LNCaP clone FGC (cell line): ENCODE results near the gene POC1A.

Source experiments
- DNase-seq: peaks from one replicate; pipeline ENCODE4 v3.0.0-alpha.2; 2011; ENCODE audit warnings: low read depth
- H3K4me3 ChIP-seq: 2 replicates; pipeline ENCODE4 v1.5.1; 2011; ENCODE audit warnings: mild to moderate bottlenecking, low read depth, low read length, control low read depth
- TF ChIP-seq, protein P1 (sequence below): IDR thresholded peaks from 2 replicates; pipeline ENCODE4 v1.5.1; 2012; ENCODE audit warnings: mild to moderate bottlenecking; ENCODE audit not compliant: control insufficient read depth, insufficient read depth; ENCODE audit errors: extremely low read depth

POC1A gene

DNA sequence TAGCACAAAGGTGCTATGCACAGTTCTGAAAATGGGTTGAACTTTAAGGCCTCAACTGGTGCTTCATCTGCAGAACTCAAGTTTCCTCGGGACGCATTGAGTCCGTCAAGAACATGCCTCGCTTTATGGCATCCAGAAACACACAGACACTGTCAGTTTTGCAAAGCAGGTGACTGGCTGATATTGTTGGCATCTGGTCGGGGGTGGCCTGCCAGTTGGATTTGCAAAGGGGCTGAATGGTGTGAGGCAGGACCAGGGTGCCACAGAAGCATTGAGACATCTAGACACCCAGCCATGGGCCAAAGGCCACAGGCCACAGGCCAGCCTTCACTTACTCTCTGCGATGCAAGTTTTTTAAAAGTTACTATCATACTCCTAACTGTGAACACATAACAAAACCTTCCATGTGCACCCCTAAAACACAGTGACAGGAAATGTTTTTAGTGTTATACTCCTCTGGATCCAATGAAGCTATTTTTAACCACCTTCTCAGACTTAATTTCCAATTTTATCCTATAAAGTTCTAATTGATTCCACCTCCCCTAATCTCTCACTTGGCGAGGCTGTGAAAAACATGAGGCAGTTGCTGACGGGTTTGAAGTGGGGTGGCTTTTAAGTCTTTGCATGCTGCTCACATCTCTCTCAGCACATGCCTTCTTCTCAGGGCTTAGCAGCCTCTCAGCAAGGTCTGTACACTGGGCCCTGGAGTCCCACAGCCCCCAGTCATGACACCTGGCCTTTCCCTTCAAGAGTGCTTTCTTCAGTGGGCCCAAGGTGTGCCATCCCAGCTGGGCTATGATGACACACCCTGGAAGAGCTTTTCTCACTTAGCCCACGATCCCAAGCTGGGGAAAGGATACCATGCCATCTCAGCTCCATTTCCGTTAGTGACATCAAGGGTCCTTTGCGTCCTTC is 59.4 kb downstream of the POC1A start:
- no peak for DNase-seq
- TF ChIP-seq, protein P1, sequence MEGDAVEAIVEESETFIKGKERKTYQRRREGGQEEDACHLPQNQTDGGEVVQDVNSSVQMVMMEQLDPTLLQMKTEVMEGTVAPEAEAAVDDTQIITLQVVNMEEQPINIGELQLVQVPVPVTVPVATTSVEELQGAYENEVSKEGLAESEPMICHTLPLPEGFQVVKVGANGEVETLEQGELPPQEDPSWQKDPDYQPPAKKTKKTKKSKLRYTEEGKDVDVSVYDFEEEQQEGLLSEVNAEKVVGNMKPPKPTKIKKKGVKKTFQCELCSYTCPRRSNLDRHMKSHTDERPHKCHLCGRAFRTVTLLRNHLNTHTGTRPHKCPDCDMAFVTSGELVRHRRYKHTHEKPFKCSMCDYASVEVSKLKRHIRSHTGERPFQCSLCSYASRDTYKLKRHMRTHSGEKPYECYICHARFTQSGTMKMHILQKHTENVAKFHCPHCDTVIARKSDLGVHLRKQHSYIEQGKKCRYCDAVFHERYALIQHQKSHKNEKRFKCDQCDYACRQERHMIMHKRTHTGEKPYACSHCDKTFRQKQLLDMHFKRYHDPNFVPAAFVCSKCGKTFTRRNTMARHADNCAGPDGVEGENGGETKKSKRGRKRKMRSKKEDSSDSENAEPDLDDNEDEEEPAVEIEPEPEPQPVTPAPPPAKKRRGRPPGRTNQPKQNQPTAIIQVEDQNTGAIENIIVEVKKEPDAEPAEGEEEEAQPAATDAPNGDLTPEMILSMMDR = no peak
- H3K4me3 ChIP-seq = no peak overlapping the region

DNA sequence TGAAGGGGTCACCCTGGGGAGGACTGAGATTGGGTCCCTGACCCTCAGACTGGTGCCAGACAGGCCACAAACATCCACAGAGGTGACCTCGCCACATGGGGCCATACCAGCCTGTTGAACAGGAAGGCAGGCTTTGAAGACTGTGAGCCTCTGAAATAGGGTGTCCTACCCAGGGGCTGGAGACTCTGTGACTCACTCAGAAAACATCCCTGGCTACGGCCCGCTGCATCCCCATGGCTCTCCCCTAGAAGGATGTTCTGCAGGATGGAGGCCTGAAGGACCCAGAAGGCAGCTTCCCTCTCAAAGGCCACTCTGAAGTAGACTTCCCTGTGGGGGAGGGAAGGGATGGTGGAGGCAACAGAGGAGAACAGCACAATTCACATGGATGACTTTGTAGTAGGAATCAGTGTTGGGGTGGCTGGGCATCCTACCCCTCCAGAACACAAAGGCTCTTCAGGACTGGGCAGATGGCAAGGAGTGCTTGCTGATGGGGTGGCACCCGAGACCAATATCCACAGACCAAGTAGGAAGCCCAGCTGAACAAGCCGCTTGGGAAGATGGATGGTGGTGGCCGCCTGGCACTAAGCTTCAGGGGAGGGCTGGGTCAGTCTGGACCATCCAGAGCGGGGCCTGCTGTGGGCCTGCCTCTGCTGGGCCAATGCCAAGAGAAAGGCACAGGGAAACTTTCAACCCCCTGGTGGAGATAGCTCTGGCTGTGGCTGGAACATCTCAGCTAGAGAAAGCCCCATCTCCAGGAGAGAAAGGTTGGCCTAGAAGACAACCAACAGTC is 60.3 kb downstream of the POC1A start:
- DNase-seq = no peak
- H3K4me3 ChIP-seq = no peak overlapping the region
- TF ChIP-seq, protein P1 = no peak

DNA sequence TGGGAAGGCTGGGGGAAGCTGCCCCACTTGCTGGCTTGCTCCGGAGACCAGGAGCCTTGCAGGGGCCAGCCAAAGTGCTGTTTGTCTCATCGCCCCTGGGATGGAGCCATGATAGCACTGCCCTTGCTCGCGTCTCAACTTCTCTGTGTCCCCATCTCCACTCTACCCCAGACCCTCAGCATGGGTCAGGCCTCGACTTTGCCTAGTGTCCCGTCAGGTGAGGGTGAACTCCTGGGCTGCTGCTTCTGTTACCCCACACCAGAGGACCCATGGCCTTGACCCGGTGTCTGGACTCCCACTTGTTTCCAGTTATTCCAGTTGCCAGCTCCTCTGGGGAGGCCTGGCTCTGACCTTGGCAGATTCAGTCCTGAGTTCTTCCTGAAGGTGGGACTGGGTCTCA is 61.3 kb downstream of the POC1A start:
- no peak overlapping the region for H3K4me3 ChIP-seq
- no peak for DNase-seq
- TF ChIP-seq, protein P1 = no peak

DNA sequence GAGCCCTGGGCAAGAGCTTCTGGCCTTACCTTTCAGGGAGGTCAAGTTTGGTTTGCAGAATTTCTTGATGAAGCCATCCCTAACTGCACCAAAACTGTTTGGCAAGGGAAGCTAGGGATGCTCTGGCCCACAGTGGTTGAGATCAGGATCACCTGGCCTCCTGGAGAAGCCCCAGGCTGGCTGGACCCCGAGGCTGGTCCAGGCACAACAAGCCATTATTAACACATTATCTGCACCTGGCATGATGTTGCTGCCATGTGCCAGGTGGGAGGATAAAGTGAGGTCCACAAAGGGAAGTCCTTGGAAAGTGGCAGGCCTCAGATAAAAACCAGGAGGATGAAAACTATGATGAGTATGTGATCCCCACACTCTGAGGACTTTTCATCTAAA is 62.0 kb downstream of the POC1A start:
- no peak overlapping the region for H3K4me3 ChIP-seq
- DNase-seq = no peak
- TF ChIP-seq, protein P1 = no peak

DNA sequence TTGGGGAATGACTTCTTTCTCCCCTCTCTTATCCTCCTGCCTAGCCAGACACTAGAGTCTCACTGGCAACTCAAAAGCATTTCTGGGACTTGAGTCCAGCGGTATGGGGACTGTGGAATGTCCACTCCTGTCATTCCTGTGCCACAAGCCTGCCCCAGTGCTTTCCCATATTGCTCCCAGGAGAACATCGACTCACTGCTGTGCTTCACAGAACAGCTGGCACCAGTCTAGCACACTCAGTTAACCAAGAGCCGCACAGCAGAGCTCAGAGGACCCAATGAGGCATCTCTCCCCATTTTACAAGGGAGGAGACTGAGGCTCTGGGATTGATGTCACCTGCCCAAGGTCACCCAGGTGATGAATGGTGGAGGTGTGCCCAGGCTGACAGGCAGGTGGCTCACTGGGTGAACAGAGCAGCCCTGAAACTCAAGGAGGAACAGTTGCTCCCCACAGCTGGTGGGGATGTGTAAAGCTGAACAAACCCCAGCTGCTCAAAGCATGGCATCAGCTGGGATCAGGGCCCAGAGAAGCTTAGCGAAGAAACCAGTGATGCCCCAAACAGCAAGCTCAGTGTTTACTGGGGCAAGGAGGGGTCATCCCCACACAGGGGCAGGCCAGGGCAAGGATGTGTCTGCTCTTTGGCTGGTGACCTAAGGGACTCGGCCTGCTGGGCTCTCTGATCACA is 62.5 kb downstream of the POC1A start:
- H3K4me3 ChIP-seq = no peak overlapping the region
- TF ChIP-seq, protein P1 = no peak
- no peak for DNase-seq

DNA sequence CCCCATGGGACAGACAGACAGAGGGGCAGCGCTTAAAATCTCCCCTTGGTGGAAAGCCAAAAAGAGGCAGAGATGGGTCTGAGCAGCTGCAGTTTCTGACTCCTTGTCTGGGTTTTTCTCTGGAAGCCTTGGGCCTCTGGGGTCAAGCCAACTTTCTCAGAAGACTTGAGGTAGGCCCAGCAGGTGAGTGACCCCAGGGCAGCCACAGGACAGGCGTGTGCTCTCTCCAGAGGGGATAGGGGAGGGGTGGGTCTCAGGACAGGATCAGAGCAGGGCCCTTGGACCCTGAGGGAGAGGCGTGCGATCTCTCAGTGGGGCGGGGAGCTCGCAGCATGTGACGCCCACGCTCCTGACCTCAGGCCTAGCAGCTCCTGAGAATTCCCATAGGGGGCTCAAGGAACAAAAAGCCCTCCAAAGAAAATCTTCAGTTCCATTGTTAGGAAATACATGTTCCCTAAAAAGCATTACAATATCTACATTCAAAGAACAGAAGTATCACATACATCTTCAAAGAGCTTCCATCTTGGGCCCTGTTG is 63.2 kb downstream of the POC1A start:
- TF ChIP-seq, protein P1 = no peak
- no peak overlapping the region for H3K4me3 ChIP-seq

More for the DNA sequence above, 63.2 kb downstream of the POC1A start:
- DNase-seq = no peak
